T-helper 1 cell (primary cell): ENCODE results near the gene PSORS1C1.

Experiments used
- DNase-seq, 5 donors: peaks; one replicate each; pipeline ENCODE4 v3.0.0-alpha.2; 2012 to 2020

Gene PSORS1C1

GRCh38 chr6:31126396-31127175 lies 12.0 kb downstream of the PSORS1C1 start:
- DNase-seq = no peak

- peak; percentile 42 to 64 (median 54) for DNase-seq
Observed at GRCh38 chr6:31128093-31128676, 13.6 kb downstream of the PSORS1C1 start.

- no peak for DNase-seq
Observed at GRCh38 chr6:31129130-31129529, 14.5 kb downstream of the PSORS1C1 start.

GRCh38 chr6:31130751-31131150 lies 16.2 kb downstream of the PSORS1C1 start:
- DNase-seq = no peak

GRCh38 chr6:31131595-31131994 lies 17.0 kb downstream of the PSORS1C1 start:
- no peak for DNase-seq

- DNase-seq = no peak
Observed at GRCh38 chr6:31132806-31133205, 18.2 kb downstream of the PSORS1C1 start.

GRCh38 chr6:31135710-31136109 lies 21.1 kb downstream of the PSORS1C1 start:
- DNase-seq = no peak

- no peak for DNase-seq
Observed at GRCh38 chr6:31138982-31139381, 24.4 kb downstream of the PSORS1C1 start, which contains the start of gene PSORS1C2. Gene PSORS1C2, minus strand, starts transcription at chr6:31139066. Its CDS starts 40 bp downstream, at chr6:31139026.

- no peak for DNase-seq
Observed at GRCh38 chr6:31139599-31139998, 25.0 kb downstream of the PSORS1C1 start.

GRCh38 chr6:31140643-31141042 lies 26.0 kb downstream of the PSORS1C1 start:
- no peak for DNase-seq

GRCh38 chr6:31142361-31142761 lies 27.8 kb downstream of the PSORS1C1 start:
- DNase-seq = no peak

- DNase-seq = no peak
Observed at GRCh38 chr6:31143148-31143547, 28.5 kb downstream of the PSORS1C1 start.

- DNase-seq = no peak
Observed at GRCh38 chr6:31144296-31144969, 29.8 kb downstream of the PSORS1C1 start.

- no peak for DNase-seq
Observed at GRCh38 chr6:31144970-31145340, 30.4 kb downstream of the PSORS1C1 start.

- DNase-seq = no peak
Observed at GRCh38 chr6:31145386-31145785, 30.8 kb downstream of the PSORS1C1 start.

- no peak for DNase-seq
Observed at GRCh38 chr6:31149827-31150447, 35.3 kb downstream of the PSORS1C1 start.

- no peak for DNase-seq
Observed at GRCh38 chr6:31152781-31153180, 38.2 kb downstream of the PSORS1C1 start.

- DNase-seq = no peak
Observed at GRCh38 chr6:31154436-31154835, 39.8 kb downstream of the PSORS1C1 start.

- DNase-seq = no peak
Observed at GRCh38 chr6:31156641-31157040, 42.0 kb downstream of the PSORS1C1 start.

GRCh38 chr6:31157513-31158139 lies 43.0 kb downstream of the PSORS1C1 start, which contains the start of gene CCHCR1:
Gene CCHCR1, minus strand, starts transcription at chr6:31157802. Its CDS starts 202 bp downstream, at chr6:31157600.
- DNase-seq = no peak

- DNase-seq = peak; percentile 98 to 99 (median 98)
Observed at GRCh38 chr6:31158140-31158862, 43.7 kb downstream of the PSORS1C1 start, which contains the start of gene TCF19. Gene TCF19, plus strand, starts transcription at chr6:31158589. Its CDS starts 881 bp downstream, at chr6:31159470.
